ENCODE results near the gene GDNF. TPM values are rescaled to one million over a fixed set of nuclear protein-coding genes. Genes with fewer than 3 reads are reported as not detected.

Gene GDNF
- total and polyA plus RNA-seq, 4 experiments from 2014 or later, result not detected

GRCh38 chr5:37847978-37848425, 8.2 kb upstream of the GDNF start:
- Histone ChIP-seq H3K4me1 (ENCODE audit: insufficient read depth, low read length) (no peaks in the 10 kb centered on the region), H3K9me3 (ENCODE audit: control insufficient read depth in 1 of 2, low read length in 2 of 2) (no peaks in the 10 kb centered on the region), H3K27me3 (ENCODE audit: insufficient read depth, low read length) (peaks cover 4% of the 10 kb centered on the region), H3K4me3 (ENCODE audit: low read length in 2 of 2) (no peak overlapping the region), H3K36me3 (ENCODE audit: insufficient read depth, low read length) (no peaks in the 10 kb centered on the region), H3K27ac (ENCODE audit: low read depth, low read length) (no peak overlapping the region)
- Mint-ChIP-seq H3K27ac (no peak overlapping the region), H3K36me3 (no peaks in the 10 kb centered on the region), H3K4me1 (no peaks in the 10 kb centered on the region), H3K9me3 (peaks cover 0 to 5% (median 0%) of the 10 kb centered on the region in 8 donors), H3K27me3 (peaks cover 10 to 17% of the 10 kb centered on the region in 2 donors), H3K4me3 (no peak overlapping the region)
- intact Hi-C loops (cut with micrococcal nuclease), result no loop called here
- DNase-seq, result no peak
- CTCF ChIA-PET (ENCODE audit: partially characterized antibody), result no interaction called here
- POLR2A ChIA-PET (ENCODE audit: partially characterized antibody), result no interaction called here

- H3K4me1 Mint-ChIP-seq, result no peaks in the 10 kb centered on the region
- no peaks in the 10 kb centered on the region for H3K36me3 Mint-ChIP-seq
- intact Hi-C loops (cut with micrococcal nuclease), result no loop called here
- H3K27ac Mint-ChIP-seq, result no peak overlapping the region
- Histone ChIP-seq H3K27me3 (ENCODE audit: insufficient read depth, low read length) (peaks cover 11% of the 10 kb centered on the region), H3K27ac (ENCODE audit: low read depth, low read length) (no peak overlapping the region), H3K4me1 (ENCODE audit: insufficient read depth, low read length) (no peaks in the 10 kb centered on the region), H3K36me3 (ENCODE audit: insufficient read depth, low read length) (no peaks in the 10 kb centered on the region), H3K4me3 (ENCODE audit: low read length in 2 of 2) (no peak overlapping the region), H3K9me3 (ENCODE audit: control insufficient read depth in 1 of 2, low read length in 2 of 2) (no peaks in the 10 kb centered on the region)
- peaks cover 0 to 5% (median 0%) of the 10 kb centered on the region in 8 donors for H3K9me3 Mint-ChIP-seq
- POLR2A ChIA-PET (ENCODE audit: partially characterized antibody), result no interaction called here
- CTCF ChIA-PET (ENCODE audit: partially characterized antibody), result no interaction called here
- H3K27me3 Mint-ChIP-seq, result peaks cover 17 to 19% of the 10 kb centered on the region in 2 donors
- DNase-seq, result no peak
- no peak overlapping the region for H3K4me3 Mint-ChIP-seq
Measured at GRCh38 chr5:37846786-37847310, 7.0 kb upstream of the GDNF start.

GRCh38 chr5:37844009-37844408, 4.2 kb upstream of the GDNF start:
- H3K36me3 Mint-ChIP-seq, result no peaks in the 10 kb centered on the region
- no peak for DNase-seq
- Histone ChIP-seq H3K9me3 (ENCODE audit: control insufficient read depth in 1 of 2, low read length in 2 of 2) (no peaks in the 10 kb centered on the region), H3K4me3 (ENCODE audit: low read length in 2 of 2) (no peak overlapping the region), H3K27me3 (ENCODE audit: insufficient read depth, low read length) (peaks cover 23% of the 10 kb centered on the region), H3K27ac (ENCODE audit: low read depth, low read length) (no peak overlapping the region), H3K36me3 (ENCODE audit: insufficient read depth, low read length) (no peaks in the 10 kb centered on the region), H3K4me1 (ENCODE audit: insufficient read depth, low read length) (no peaks in the 10 kb centered on the region)
- POLR2A ChIA-PET (ENCODE audit: partially characterized antibody), result no interaction called here
- peaks cover 0 to 5% (median 0%) of the 10 kb centered on the region in 8 donors for H3K9me3 Mint-ChIP-seq
- H3K4me3 Mint-ChIP-seq, result no peak overlapping the region
- H3K27ac Mint-ChIP-seq, result no peak overlapping the region
- H3K4me1 Mint-ChIP-seq, result peaks cover 0 to 12% (median 6%) of the 10 kb centered on the region in 4 donors
- CTCF ChIA-PET (ENCODE audit: partially characterized antibody), result no interaction called here
- H3K27me3 Mint-ChIP-seq, result peaks cover 31 to 33% of the 10 kb centered on the region in 2 donors
- intact Hi-C loops (cut with micrococcal nuclease), result no loop called here

GRCh38 chr5:37842048-37842447, 2.2 kb upstream of the GDNF start:
- H3K36me3 Mint-ChIP-seq, result no peaks in the 10 kb centered on the region

DNA sequence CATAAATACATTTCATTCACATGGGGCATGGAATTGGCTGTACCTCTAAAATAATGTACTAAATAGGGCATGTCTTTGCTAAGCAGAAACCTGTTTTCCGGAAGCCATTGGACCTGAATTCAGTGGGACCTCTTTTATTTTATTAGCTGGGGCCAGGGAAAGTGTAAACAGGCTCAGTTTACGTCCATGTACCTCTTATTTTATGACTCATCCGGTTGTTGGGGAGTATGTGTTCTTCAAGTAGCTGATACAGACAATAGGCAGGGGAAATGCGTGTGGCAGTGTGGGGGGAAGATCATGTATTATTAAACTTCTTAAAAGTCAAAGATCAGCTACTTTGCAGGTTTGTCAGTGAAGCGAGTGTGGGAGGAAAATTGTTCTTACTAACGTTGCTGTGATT, 1.4 kb upstream of the GDNF start:
- no peaks in the 10 kb centered on the region for H3K36me3 Mint-ChIP-seq

More at GRCh38 chr5:37842048-37842447, 2.2 kb upstream of the GDNF start:
- CTCF ChIA-PET (ENCODE audit: partially characterized antibody), result no interaction called here
- Mint-ChIP-seq H3K9me3 (peaks cover 0 to 8% (median 0%) of the 10 kb centered on the region in 8 donors), H3K4me3 (no peak overlapping the region), H3K4me1 (peaks cover 8 to 31% (median 20%) of the 10 kb centered on the region in 4 donors), H3K27ac (no peak overlapping the region), H3K27me3 (peaks cover 48 to 52% of the 10 kb centered on the region in 2 donors)
- POLR2A ChIA-PET (ENCODE audit: partially characterized antibody), result no interaction called here
- intact Hi-C loops (cut with micrococcal nuclease), result no loop called here
- Histone ChIP-seq H3K27ac (ENCODE audit: low read depth, low read length) (no peak overlapping the region), H3K36me3 (ENCODE audit: insufficient read depth, low read length) (no peaks in the 10 kb centered on the region), H3K4me3 (ENCODE audit: low read length in 2 of 2) (no peak overlapping the region), H3K27me3 (ENCODE audit: insufficient read depth, low read length) (peaks cover 39% of the 10 kb centered on the region), H3K9me3 (ENCODE audit: control insufficient read depth in 1 of 2, low read length in 2 of 2) (no peaks in the 10 kb centered on the region), H3K4me1 (ENCODE audit: insufficient read depth, low read length) (peaks cover 19% of the 10 kb centered on the region)
- DNase-seq, result no peak

GRCh38 chr5:37840053-37841034, 503 bp upstream of the GDNF start:
- peaks cover 20% of the 10 kb centered on the region for H3K4me1 ChIP-seq (ENCODE audit: insufficient read depth, low read length)
- no peak for DNase-seq
- Mint-ChIP-seq H3K27ac (no peak overlapping the region), H3K4me3 (peak overlapping the region in 3 of 8 donors; percentile 10 to 23 (median 13)), H3K27me3 (peaks cover 57 to 64% of the 10 kb centered on the region in 2 donors), H3K36me3 (no peaks in the 10 kb centered on the region), H3K4me1 (peaks cover 9 to 35% (median 24%) of the 10 kb centered on the region in 4 donors), H3K9me3 (peaks cover 0 to 5% (median 0%) of the 10 kb centered on the region in 8 donors)
- no peak overlapping the region for H3K4me3 ChIP-seq (ENCODE audit: low read length in 2 of 2)
- H3K36me3 ChIP-seq (ENCODE audit: insufficient read depth, low read length), result no peaks in the 10 kb centered on the region
- ChIA-PET POLR2A (ENCODE audit: partially characterized antibody) (no interaction called here), CTCF (ENCODE audit: partially characterized antibody) (no interaction called here)
- intact Hi-C loops (cut with micrococcal nuclease), result no loop called here
- H3K27me3 ChIP-seq (ENCODE audit: insufficient read depth, low read length), result peaks cover 47% of the 10 kb centered on the region
- no peak overlapping the region for H3K27ac ChIP-seq (ENCODE audit: low read depth, low read length)
- no peaks in the 10 kb centered on the region for H3K9me3 ChIP-seq (ENCODE audit: control insufficient read depth in 1 of 2, low read length in 2 of 2)

More for the DNA sequence above, 1.4 kb upstream of the GDNF start:
- Histone ChIP-seq H3K9me3 (ENCODE audit: control insufficient read depth in 1 of 2, low read length in 2 of 2) (no peaks in the 10 kb centered on the region), H3K27me3 (ENCODE audit: insufficient read depth, low read length) (peaks cover 44% of the 10 kb centered on the region), H3K4me3 (ENCODE audit: low read length in 2 of 2) (no peak overlapping the region), H3K36me3 (ENCODE audit: insufficient read depth, low read length) (no peaks in the 10 kb centered on the region), H3K4me1 (ENCODE audit: insufficient read depth, low read length) (peaks cover 20% of the 10 kb centered on the region), H3K27ac (ENCODE audit: low read depth, low read length) (no peak overlapping the region)
- Mint-ChIP-seq H3K9me3 (peaks cover 0 to 5% (median 0%) of the 10 kb centered on the region in 8 donors), H3K27me3 (peaks cover 51 to 56% of the 10 kb centered on the region in 2 donors), H3K4me1 (peaks cover 9 to 33% (median 23%) of the 10 kb centered on the region in 4 donors), H3K4me3 (peak overlapping the region in 1 of 8 donors; percentile 8), H3K27ac (no peak overlapping the region)
- DNase-seq, result no peak
- POLR2A ChIA-PET (ENCODE audit: partially characterized antibody), result no interaction called here
- CTCF ChIA-PET (ENCODE audit: partially characterized antibody), result no interaction called here
- intact Hi-C loops (cut with micrococcal nuclease), result no loop called here

DNA sequence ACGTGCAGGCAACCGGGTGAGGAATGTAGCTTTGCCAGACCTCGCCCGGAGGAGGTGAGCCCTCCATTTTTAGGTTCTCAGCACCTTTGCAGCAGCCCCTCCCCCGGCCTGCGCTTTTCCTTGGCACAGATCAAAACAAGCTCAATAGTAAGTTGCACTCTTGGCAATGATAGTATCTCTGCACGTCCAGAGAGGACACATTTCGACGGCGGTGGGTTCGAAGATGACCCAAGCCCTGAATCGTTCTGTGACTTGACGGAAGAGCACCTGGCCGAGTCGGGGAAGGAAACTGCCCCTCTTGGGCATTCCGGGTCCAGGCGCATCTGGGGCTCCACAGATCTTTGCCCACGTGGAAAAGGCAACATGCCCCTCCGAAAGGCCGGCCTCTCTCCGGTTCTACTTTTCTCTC, 904 bp downstream of the GDNF start:
- Histone ChIP-seq H3K36me3 (ENCODE audit: insufficient read depth, low read length) (no peaks in the 10 kb centered on the region), H3K4me3 (ENCODE audit: low read length in 2 of 2) (no peak overlapping the region), H3K9me3 (ENCODE audit: control insufficient read depth in 1 of 2, low read length in 2 of 2) (no peaks in the 10 kb centered on the region), H3K27me3 (ENCODE audit: insufficient read depth, low read length) (peaks cover 47% of the 10 kb centered on the region), H3K27ac (ENCODE audit: low read depth, low read length) (no peak overlapping the region), H3K4me1 (ENCODE audit: insufficient read depth, low read length) (peaks cover 20% of the 10 kb centered on the region)
- Mint-ChIP-seq H3K4me3 (peak overlapping the region in 5 of 8 donors; percentile 40 to 79 (median 68)), H3K36me3 (no peaks in the 10 kb centered on the region), H3K27me3 (peaks cover 59 to 65% of the 10 kb centered on the region in 2 donors), H3K9me3 (peaks cover 0 to 3% (median 0%) of the 10 kb centered on the region in 8 donors), H3K27ac (no peak overlapping the region), H3K4me1 (peaks cover 11 to 35% (median 24%) of the 10 kb centered on the region in 4 donors)
- ChIA-PET POLR2A (ENCODE audit: partially characterized antibody) (no interaction called here), CTCF (ENCODE audit: partially characterized antibody) (no interaction called here)
- intact Hi-C loops (cut with micrococcal nuclease), result no loop called here
- DNase-seq, result no peak

Measured in CD4-positive, alpha-beta memory T cell (primary cell).